Mesendoderm (in vitro differentiated cells): ENCODE measurements around the gene CPA1.

Experiments
- DNase-seq: peaks from one replicate; pipeline ENCODE4 v3.0.0; 2013
- H2AK5ac ChIP-seq: 2 replicates; pipeline ENCODE4 v1.6.1; 2013; ENCODE audit warnings: low read length, inconsistent platforms
- H2BK120ac ChIP-seq: 2 replicates; pipeline ENCODE4 v1.6.1; 2013; ENCODE audit warnings: low read depth, mild to moderate bottlenecking, low read length, moderate library complexity, mixed read lengths
- H2BK15ac ChIP-seq: replicated peaks from 2 replicates; pipeline ENCODE4 v1.6.1; 2013; ENCODE audit warnings: low read depth, mild to moderate bottlenecking, moderate library complexity
- H2BK5ac ChIP-seq: 2 replicates; pipeline ENCODE4 v1.6.1; 2013; ENCODE audit warnings: low read length, inconsistent platforms
- H3K18ac ChIP-seq: 2 replicates; pipeline ENCODE4 v1.6.1; 2013; ENCODE audit warnings: mild to moderate bottlenecking, low read length, mixed read lengths
- H3K23ac ChIP-seq: one replicate; pipeline ENCODE4 v1.6.1; 2013; ENCODE audit warnings: low read length
- H3K27ac ChIP-seq: 2 replicates; pipeline ENCODE4 v1.5.1; 2013; ENCODE audit warnings: low read depth, mild to moderate bottlenecking, inconsistent platforms, low read length, moderate library complexity
- H3K27me3 ChIP-seq: 2 replicates; pipeline ENCODE4 v1.6.1; 2013; ENCODE audit warnings: low read length, control low read depth, mild to moderate bottlenecking, inconsistent platforms; ENCODE audit not compliant: insufficient read depth, poor library complexity
- H3K36me3 ChIP-seq: 2 replicates; pipeline ENCODE4 v1.6.1; 2013; ENCODE audit warnings: low read length, inconsistent platforms; ENCODE audit not compliant: control insufficient read depth, insufficient read depth
- H3K4ac ChIP-seq: one replicate; pipeline ENCODE4 v1.6.1; 2013; ENCODE audit warnings: low read depth, mild to moderate bottlenecking, low read length, moderate library complexity
- H3K4me1 ChIP-seq: 2 replicates; pipeline ENCODE4 v1.6.1; 2013; ENCODE audit warnings: low read depth, low read length, inconsistent platforms; ENCODE audit not compliant: control insufficient read depth
- H3K4me2 ChIP-seq: 2 replicates; pipeline ENCODE4 v1.6.1; 2013; ENCODE audit warnings: low read length
- H3K4me3 ChIP-seq: 2 replicates; pipeline ENCODE4 v1.5.1; 2013; ENCODE audit warnings: mild to moderate bottlenecking, low read length
- H3K56ac ChIP-seq: one replicate; pipeline ENCODE4 v1.6.1; 2013; ENCODE audit warnings: low read length
- H3K79me1 ChIP-seq: 2 replicates; pipeline ENCODE4 v1.6.1; 2013; ENCODE audit warnings: low read length, inconsistent platforms
- H3K79me2 ChIP-seq: 2 replicates; pipeline ENCODE4 v1.6.1; 2013; ENCODE audit warnings: mild to moderate bottlenecking, low read length; ENCODE audit not compliant: control insufficient read depth, insufficient read depth
- H3K9ac ChIP-seq: 2 replicates; pipeline ENCODE4 v1.6.1; 2013; ENCODE audit warnings: low read length, inconsistent platforms
- H4K5ac ChIP-seq: one replicate; pipeline ENCODE4 v1.6.1; 2013; ENCODE audit warnings: low read length
- H4K8ac ChIP-seq: one replicate; pipeline ENCODE4 v1.6.1; 2013; ENCODE audit warnings: low read depth, mild to moderate bottlenecking, control low read depth, low read length, moderate library complexity
- WGBS: extraction: QIAGEN DNeasy Blood & Tissue Kit; methylation state at CpG from one replicate; pipeline ENCODE4 v1.1.7; 2013; ENCODE audit warnings: low lambda C conversion rate, missing lambda C conversion rate; ENCODE audit not compliant: insufficient coverage; ENCODE audit errors: extremely low coverage; 5-methylcytosine and 5-hydroxymethylcytosine counted together

Gene CPA1

GRCh38 chr7:130345725-130346124, 34.6 kb upstream of the CPA1 start:
- Histone ChIP-seq H3K4me1 (peaks cover 5% of the 10 kb centered on the region), H4K5ac (no peak overlapping the region), H3K27me3 (no peaks in the 10 kb centered on the region), H3K79me2 (no peaks in the 10 kb centered on the region), H3K4me2 (no peak overlapping the region), H3K79me1 (no peaks in the 10 kb centered on the region), H3K4me3 (no peak overlapping the region), H3K9ac (no peak overlapping the region), H4K8ac (no peak overlapping the region), H3K56ac (no peak overlapping the region), H3K18ac (no peak overlapping the region), H2BK5ac (no peak overlapping the region), H2BK120ac (no peak overlapping the region), H2BK15ac (no peak overlapping the region), H2AK5ac (no peak overlapping the region), H3K27ac (no peak overlapping the region), H3K36me3 (no peaks in the 10 kb centered on the region), H3K4ac (no peak overlapping the region), H3K23ac (no peak overlapping the region)
- no CpG with 5 or more reads among the region's 5 CpGs for WGBS
- no peak for DNase-seq

GRCh38 chr7:130346177-130346905, 34.0 kb upstream of the CPA1 start:
- H3K56ac ChIP-seq, result no peak overlapping the region
- no peak overlapping the region for H3K9ac ChIP-seq
- no peak overlapping the region for H4K8ac ChIP-seq
- no peak overlapping the region for H3K4me2 ChIP-seq
- no peak overlapping the region for H3K4ac ChIP-seq
- H2AK5ac ChIP-seq, result no peak overlapping the region
- H2BK5ac ChIP-seq, result no peak overlapping the region
- H3K18ac ChIP-seq, result no peak overlapping the region
- no peak for DNase-seq
- WGBS, result no CpG with 5 or more reads among the region's 10 CpGs
- H2BK120ac ChIP-seq, result no peak overlapping the region
- H4K5ac ChIP-seq, result no peak overlapping the region
- H3K79me2 ChIP-seq, result no peaks in the 10 kb centered on the region
- no peaks in the 10 kb centered on the region for H3K36me3 ChIP-seq
- H3K4me3 ChIP-seq, result no peak overlapping the region
- peaks cover 7% of the 10 kb centered on the region for H3K4me1 ChIP-seq
- H3K79me1 ChIP-seq, result no peaks in the 10 kb centered on the region
- no peak overlapping the region for H2BK15ac ChIP-seq
- no peaks in the 10 kb centered on the region for H3K27me3 ChIP-seq
- H3K27ac ChIP-seq, result no peak overlapping the region
- no peak overlapping the region for H3K23ac ChIP-seq

- Histone ChIP-seq H2BK15ac (no peak overlapping the region), H3K36me3 (no peaks in the 10 kb centered on the region), H3K23ac (no peak overlapping the region), H3K9ac (no peak overlapping the region), H3K18ac (no peak overlapping the region), H3K4me2 (no peak overlapping the region), H3K27me3 (no peaks in the 10 kb centered on the region), H4K5ac (no peak overlapping the region), H2AK5ac (no peak overlapping the region), H2BK120ac (no peak overlapping the region), H3K56ac (no peak overlapping the region), H3K79me2 (no peaks in the 10 kb centered on the region), H3K4me1 (peaks cover 7% of the 10 kb centered on the region), H4K8ac (no peak overlapping the region), H3K4me3 (no peak overlapping the region), H3K79me1 (no peaks in the 10 kb centered on the region), H2BK5ac (no peak overlapping the region), H3K4ac (no peak overlapping the region), H3K27ac (no peak overlapping the region)
- DNase-seq, result no peak
- WGBS, result no CpG with 5 or more reads among the region's 12 CpGs
Observed at GRCh38 chr7:130346941-130347340, 33.4 kb upstream of the CPA1 start.

GRCh38 chr7:130349911-130350782, 30.1 kb upstream of the CPA1 start:
- no peaks in the 10 kb centered on the region for H3K36me3 ChIP-seq
- WGBS, result no CpG with 5 or more reads among the region's 16 CpGs
- H4K8ac ChIP-seq, result no peak overlapping the region
- no peak overlapping the region for H3K23ac ChIP-seq
- no peaks in the 10 kb centered on the region for H3K27me3 ChIP-seq
- no peak overlapping the region for H3K18ac ChIP-seq
- H3K56ac ChIP-seq, result peak overlapping the region; percentile 15
- no peak overlapping the region for H2BK5ac ChIP-seq
- H3K27ac ChIP-seq, result no peak overlapping the region
- peaks cover 6% of the 10 kb centered on the region for H3K4me1 ChIP-seq
- no peak overlapping the region for H2AK5ac ChIP-seq
- no peaks in the 10 kb centered on the region for H3K79me1 ChIP-seq
- no peak overlapping the region for H3K4ac ChIP-seq
- H3K79me2 ChIP-seq, result no peaks in the 10 kb centered on the region
- no peak overlapping the region for H3K4me3 ChIP-seq
- no peak overlapping the region for H3K4me2 ChIP-seq
- H4K5ac ChIP-seq, result no peak overlapping the region
- H2BK15ac ChIP-seq, result no peak overlapping the region
- DNase-seq, result peak; percentile 89
- H2BK120ac ChIP-seq, result no peak overlapping the region
- no peak overlapping the region for H3K9ac ChIP-seq

GRCh38 chr7:130350945-130351790, 29.1 kb upstream of the CPA1 start:
- H3K36me3 ChIP-seq, result no peaks in the 10 kb centered on the region
- H3K79me2 ChIP-seq, result no peaks in the 10 kb centered on the region
- H3K56ac ChIP-seq, result peak overlapping the region; percentile 25
- no peaks in the 10 kb centered on the region for H3K79me1 ChIP-seq
- no peak overlapping the region for H3K4me3 ChIP-seq
- H2BK5ac ChIP-seq, result no peak overlapping the region
- no peak overlapping the region for H3K4ac ChIP-seq
- no CpG with 5 or more reads among the region's 20 CpGs for WGBS
- H3K18ac ChIP-seq, result no peak overlapping the region
- no peak overlapping the region for H2BK120ac ChIP-seq
- no peak overlapping the region for H3K4me2 ChIP-seq
- no peak overlapping the region for H4K8ac ChIP-seq
- H2AK5ac ChIP-seq, result no peak overlapping the region
- H3K27me3 ChIP-seq, result no peaks in the 10 kb centered on the region
- DNase-seq, result no peak
- H3K23ac ChIP-seq, result no peak overlapping the region
- no peak overlapping the region for H2BK15ac ChIP-seq
- H4K5ac ChIP-seq, result no peak overlapping the region
- H3K4me1 ChIP-seq, result peaks cover 7% of the 10 kb centered on the region
- no peak overlapping the region for H3K9ac ChIP-seq
- no peak overlapping the region for H3K27ac ChIP-seq
